HG03175 (cell line): ENCODE data around the gene FHOD1.

Experiments
- ATAC-seq: cut with Tn5 transposase; IDR thresholded peaks from one replicate; pipeline ENCODE4 v1.9.1; 2021; ENCODE audit warnings: mild to moderate bottlenecking, moderate library complexity; ENCODE audit not compliant: unreplicated experiment

Gene FHOD1

GRCh38 chr16:67236563-67237395, 10.5 kb downstream of the FHOD1 start:
- ATAC-seq = peak; percentile 52

- ATAC-seq = no peak
Observed at GRCh38 chr16:67235816-67236562, 11.3 kb downstream of the FHOD1 start.

- no peak for ATAC-seq
Observed at GRCh38 chr16:67234180-67234597, 13.1 kb downstream of the FHOD1 start.

- no peak for ATAC-seq
Observed at GRCh38 chr16:67233596-67233995, 13.7 kb downstream of the FHOD1 start.

GRCh38 chr16:67230809-67231660, 16.2 kb downstream of the FHOD1 start:
- ATAC-seq = no peak

- ATAC-seq = no peak
Observed at GRCh38 chr16:67229906-67230808, 17.1 kb downstream of the FHOD1 start.

GRCh38 chr16:67228905-67229304, 18.4 kb downstream of the FHOD1 start:
- ATAC-seq = no peak

GRCh38 chr16:67228034-67228785, 19.1 kb downstream of the FHOD1 start:
- no peak for ATAC-seq

- no peak for ATAC-seq
Observed at GRCh38 chr16:67227567-67227921, 19.7 kb downstream of the FHOD1 start.

- ATAC-seq = peak; percentile 95
Observed at GRCh38 chr16:67226804-67227566, 20.3 kb downstream of the FHOD1 start, which contains the start of gene TMEM208. Gene TMEM208, plus strand, starts transcription at chr16:67227130. Its CDS starts 89 bp downstream, at chr16:67227219.

GRCh38 chr16:67226295-67226803, 20.9 kb downstream of the FHOD1 start:
- no peak for ATAC-seq

- ATAC-seq = no peak
Observed at GRCh38 chr16:67223992-67224391, 23.3 kb downstream of the FHOD1 start.

GRCh38 chr16:67216612-67217490, 30.4 kb downstream of the FHOD1 start:
- ATAC-seq = no peak

GRCh38 chr16:67215706-67216105, 31.6 kb downstream of the FHOD1 start:
- no peak for ATAC-seq

GRCh38 chr16:67213197-67214019, 33.9 kb downstream of the FHOD1 start:
- no peak for ATAC-seq

- no peak for ATAC-seq
Observed at GRCh38 chr16:67212766-67213165, 34.5 kb downstream of the FHOD1 start.

GRCh38 chr16:67211674-67212073, 35.6 kb downstream of the FHOD1 start:
- ATAC-seq = no peak
